ENCODE measurements around the gene MED13L.

The MED13L gene

DNA sequence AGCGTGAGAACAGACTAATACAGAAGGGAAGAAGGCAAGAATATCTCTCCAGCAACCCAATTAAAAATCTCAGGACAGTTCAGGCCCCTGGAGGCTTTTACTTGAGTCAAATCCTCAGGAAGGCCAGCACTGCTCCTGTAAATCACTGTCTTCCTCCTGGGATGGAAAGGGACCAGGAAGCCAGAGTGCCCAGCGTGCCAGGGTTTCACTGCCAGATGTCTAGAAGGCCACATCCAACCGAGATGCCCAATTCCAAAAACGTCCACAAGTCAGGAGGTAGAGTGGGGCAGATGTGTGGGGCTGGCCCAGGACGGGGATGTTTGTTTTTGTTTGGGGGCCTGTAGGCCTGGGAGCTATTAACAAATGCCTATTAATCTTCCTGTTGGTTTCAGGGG, 332.0 kb downstream of the MED13L start:
- Histone ChIP-seq H3K27ac (no peak overlapping the region), H3K4me3 (no peak overlapping the region)

DNA sequence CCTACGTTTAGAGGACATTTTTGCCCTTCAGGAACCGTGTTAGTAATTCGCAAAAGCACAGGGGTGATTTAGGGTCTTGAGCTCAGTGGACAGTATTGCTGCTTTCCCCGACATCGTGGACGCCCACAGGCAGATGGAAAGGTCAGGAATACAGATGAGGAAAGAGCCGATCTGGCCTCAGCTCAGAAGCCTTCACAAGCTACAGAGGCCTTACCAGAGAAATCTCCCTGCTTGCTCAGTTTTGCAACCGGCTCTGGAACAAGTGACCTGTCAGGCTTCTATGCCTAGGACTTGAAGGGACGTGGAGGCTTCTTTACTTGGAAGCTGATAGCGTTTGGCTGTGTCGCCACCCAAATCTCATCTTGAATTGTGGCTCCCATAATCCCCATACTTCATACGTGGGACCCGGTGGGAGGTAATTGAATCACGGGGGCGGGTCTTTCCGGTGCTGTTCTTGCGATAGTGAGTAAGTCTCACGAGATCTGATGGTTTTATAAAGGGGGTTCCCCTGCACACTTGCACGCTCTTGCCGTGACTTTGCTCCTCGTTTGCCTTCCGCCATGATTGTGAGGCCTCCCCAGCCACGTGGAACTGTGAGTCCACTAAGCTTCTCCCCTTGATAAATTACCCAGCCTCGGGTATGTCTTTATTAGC, 332.5 kb downstream of the MED13L start:
- no peak overlapping the region for H3K27ac ChIP-seq

DNA sequence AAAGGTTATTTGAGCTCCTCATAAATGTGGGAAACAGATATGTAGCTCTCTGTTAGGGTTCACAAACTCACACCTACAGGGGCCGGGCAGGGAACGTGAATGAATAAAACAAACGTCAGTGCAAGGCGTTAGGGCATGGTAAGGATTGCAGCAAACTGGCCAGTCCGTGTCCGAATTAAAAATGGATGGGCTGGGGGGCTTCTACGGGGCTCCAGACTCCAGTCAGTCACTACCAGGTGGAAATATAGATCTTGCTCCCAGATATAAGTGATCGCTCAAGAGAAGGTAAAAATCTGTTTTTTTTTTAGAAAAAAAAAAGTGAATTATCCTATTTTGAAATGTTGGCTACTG, 333.1 kb downstream of the MED13L start:
- no peak overlapping the region for H3K27ac ChIP-seq

More for the DNA sequence above, 332.5 kb downstream of the MED13L start:
- H3K4me3 ChIP-seq, result no peak overlapping the region

DNA sequence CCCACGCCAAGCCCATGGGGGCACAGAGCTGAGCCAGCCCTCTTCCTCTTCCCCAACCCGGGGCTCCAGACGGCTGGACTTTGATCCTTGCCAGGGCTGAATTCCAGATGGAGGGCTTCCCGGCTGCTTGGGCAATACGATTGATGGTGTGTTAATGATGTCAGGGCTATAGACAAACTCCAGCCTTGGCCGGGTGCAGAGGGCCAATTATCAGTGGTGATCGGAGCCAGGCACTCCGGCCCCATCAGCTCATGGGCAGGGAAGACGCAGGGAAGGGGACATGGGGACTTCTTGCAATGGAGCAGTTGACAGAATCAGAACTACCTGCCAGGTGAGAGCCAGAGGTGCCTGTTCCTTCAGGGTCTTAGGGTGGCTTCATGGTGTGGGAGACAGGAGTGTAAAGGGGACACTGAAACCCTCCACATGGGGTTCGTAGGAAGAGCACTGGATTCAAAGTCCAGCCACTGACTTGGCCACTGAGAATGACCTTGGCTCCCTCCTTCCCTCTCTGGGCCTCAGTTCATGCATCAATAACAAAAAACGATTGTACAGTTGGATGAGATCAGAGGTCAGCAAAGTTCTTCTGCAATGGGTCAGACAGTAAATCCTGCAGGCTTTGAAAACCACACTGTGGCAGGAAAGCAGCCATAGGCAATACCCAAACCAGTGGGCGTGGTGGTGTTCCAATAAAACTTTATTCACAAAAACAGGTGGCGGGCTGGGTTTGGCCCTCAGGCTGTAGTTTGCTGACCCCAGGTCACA, 333.7 kb downstream of the MED13L start:
- H3K4me3 ChIP-seq, result no peak overlapping the region
- no peak overlapping the region for H3K27ac ChIP-seq

More for the DNA sequence above, 333.1 kb downstream of the MED13L start:
- no peak overlapping the region for H3K4me3 ChIP-seq

DNA sequence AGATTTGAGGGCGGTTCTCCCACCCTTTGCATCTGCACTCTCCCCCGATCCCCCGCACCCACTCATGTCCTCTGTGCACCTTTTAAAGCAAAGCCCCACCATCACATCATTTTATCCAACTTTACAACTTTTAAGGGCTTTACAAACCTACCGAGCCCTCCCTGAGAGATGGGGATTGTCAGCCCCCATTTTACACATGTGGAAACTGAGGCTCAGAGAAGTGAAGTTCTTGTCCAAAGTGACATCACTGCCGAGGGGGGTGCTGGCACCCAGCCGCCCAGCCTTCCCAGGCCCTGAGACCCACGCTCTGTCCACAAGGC, 334.2 kb downstream of the MED13L start:
- Histone ChIP-seq H3K27ac (no peak overlapping the region), H3K4me3 (no peak overlapping the region)

DNA sequence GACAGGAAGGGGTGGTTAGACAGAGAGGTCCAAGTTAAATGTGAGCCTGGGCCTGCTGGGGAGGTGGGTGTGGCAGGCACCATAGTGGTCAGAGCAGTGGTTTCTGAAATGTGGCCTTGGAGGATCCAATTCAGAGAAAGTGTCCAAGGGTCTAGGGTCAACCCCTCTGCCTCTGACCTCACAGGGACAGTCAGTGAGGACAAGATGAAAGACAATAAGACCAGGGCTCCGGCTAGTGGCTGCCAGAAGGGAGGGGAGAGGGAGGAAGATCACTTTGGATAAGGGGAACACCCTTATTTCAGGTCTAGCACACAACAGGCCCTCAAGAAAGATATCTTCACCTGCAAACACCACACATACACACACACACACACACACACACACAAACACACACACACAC, 335.1 kb downstream of the MED13L start:
- Histone ChIP-seq H3K4me3 (no peak overlapping the region), H3K27ac (no peak overlapping the region)

DNA sequence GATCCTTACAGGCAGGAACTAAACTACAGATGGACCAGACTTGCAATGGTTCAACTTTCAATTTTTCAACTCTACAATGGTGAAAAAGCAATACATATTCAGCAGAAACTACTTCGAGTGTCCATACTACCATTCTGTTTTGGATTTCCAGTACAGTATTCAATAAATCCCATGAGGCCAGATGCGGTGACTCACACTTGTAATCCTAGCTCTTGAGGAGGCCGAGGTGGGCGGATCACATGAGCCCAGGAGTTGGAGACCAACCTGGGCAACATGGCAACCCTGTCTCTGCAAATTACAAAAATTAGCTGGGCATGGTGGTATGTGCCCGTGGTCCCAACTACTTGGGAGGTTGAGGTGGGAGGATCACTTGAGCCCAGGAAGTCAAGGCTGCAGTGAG, 336.1 kb downstream of the MED13L start:
- Histone ChIP-seq H3K4me3 (no peak overlapping the region), H3K27ac (no peak overlapping the region)

DNA sequence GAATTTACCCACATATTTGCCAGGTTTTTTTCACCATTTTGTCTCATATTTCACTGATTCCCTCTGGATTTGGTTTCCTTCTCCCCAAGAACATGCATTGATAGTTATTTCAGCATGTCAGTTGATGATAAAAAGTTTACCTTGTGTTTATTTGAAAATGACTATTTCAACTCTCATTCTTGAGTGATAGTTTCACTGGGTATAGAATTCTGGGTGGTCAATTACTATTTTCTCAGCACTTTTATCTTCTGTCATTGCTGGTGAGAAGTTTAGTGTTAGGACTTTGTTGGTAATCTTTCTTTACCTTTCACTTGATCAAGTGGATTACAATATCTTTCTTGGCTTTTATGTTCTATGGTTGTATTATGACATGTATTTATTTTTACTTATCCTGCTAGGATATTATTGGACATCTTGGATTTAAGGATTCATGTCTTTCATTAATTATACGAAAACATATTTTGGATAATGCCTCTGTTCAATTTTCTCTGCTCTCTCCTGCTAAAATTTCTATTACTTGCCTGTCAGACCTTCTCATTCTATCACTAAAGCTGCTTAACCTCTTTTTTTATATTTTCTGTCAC, 338.6 kb downstream of the MED13L start:
- no peak overlapping the region for H3K4me3 ChIP-seq
- H3K27ac ChIP-seq, result no peak overlapping the region

DNA sequence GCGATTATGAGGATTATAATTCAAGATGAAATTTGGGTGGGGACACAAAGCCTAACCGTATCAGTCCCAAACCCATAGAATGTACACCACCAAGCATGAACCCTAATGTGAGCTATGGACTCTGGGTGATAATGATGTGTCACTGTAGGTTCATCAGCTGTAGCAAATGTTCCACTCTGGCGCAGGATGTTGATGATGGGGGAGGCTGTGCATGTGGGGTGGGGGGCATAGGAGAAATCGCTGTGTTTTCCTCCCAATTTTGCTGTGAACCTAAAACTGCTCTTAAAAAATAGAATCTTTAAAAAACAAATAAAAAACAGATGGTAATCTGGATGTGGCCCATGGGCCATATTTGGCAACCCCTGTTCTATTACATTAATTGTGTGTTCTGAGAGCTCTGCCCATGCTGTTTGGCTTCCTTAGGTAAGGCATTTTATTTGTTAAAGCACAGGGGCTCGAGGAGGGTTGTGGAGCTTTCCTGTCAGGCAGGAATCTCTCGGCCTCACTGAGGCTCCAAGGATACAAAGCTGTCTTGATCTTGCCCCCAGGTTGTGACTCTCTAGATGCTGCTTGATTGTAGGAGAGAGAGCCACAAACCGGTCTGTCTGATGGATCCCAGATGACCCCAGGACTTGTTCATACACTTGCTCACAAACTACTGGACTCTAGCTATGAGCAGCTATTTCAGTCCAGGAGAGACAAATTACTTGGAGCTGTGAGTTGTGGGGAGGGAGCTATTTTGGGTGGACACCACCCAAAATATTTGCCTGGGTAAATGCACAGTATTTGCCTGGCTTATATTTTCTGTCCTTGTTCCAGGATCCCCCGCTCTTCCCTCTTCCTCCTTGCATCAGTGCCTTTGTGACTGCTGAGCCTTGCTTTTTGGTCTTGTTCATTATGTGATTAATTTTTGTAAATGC, 340.2 kb downstream of the MED13L start:
- H3K27ac ChIP-seq, result no peak overlapping the region
- no peak overlapping the region for H3K4me3 ChIP-seq

DNA sequence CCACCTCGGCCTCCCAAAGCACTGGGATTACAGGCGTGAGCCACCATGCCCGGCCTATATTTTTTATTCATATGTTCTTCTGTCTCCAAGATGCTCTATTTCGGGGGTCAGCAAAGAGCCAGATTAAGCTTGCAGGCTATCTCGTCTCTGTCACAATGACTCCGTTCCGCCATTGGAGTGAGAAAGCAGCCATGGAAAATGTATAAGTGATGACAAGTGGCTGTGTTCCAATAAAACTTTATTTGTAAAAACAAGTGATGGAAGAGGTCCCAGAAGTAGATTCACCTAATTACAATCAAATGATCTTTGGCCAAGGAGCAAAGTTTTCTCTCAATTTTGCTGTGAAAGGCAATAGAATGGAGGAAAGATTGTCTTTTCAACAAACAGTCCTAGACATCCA, 342.6 kb downstream of the MED13L start:
- Histone ChIP-seq H3K27ac (no peak overlapping the region), H3K4me3 (no peak overlapping the region)

DNA sequence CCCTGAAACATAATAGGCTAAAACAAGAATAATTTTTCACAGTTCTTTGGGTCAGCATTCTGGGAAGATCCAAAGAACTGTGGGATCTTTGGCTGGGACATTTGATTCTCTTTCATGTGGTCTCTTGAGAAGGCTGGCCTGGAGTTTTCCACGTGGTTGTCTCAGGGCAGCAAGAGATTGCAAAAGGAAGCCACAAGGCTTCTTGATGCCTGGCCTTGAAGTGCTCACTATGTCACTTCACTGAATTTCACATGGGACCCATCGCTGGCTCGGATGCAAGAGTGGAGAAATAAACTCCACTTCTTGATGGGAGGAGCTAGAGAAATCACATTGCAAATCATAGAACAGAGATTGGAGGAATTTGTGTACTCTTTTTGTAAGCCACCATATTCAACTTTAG, 343.4 kb downstream of the MED13L start:
- Histone ChIP-seq H3K4me3 (no peak overlapping the region), H3K27ac (no peak overlapping the region)

DNA sequence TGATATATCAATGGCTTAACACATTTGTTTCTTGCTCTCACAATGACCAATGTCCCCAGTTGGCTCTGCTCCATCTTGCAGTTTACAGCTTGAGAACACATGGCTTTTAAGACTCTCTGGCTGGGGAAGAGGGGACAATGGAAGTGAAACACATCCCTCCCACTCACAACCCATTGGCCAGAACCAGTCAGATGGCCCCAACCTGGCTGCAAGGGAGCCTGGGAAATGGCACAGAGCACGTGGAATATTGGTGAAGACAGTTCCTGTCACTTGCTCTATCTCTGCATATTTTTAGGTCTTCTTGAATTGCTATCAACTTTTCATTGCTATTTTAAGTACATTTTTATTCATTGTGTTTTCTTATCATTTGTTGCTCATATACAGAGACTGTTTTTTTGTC, 345.4 kb downstream of the MED13L start:
- H3K27ac ChIP-seq, result no peak overlapping the region
- H3K4me3 ChIP-seq, result no peak overlapping the region

DNA sequence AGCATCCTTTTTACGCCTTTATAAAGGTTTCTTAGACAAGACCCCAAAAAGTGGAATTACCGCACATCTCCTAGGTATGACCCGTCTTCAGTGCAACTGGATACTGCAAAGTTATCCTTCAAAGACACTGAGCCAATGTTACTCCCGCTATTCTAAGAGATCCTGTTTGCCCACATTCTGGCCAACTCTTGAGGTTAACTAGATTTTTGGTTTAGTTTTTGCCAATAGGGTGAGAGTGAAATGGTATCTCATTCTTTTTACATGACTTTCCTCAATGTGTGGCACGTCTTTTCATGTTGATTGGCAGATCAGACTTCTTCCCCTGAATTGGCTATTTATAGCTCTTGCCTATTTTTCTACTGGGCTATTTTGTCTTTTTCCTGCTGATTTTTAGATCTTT, 347.2 kb downstream of the MED13L start:
- Histone ChIP-seq H3K4me3 (no peak overlapping the region), H3K27ac (no peak overlapping the region)

DNA sequence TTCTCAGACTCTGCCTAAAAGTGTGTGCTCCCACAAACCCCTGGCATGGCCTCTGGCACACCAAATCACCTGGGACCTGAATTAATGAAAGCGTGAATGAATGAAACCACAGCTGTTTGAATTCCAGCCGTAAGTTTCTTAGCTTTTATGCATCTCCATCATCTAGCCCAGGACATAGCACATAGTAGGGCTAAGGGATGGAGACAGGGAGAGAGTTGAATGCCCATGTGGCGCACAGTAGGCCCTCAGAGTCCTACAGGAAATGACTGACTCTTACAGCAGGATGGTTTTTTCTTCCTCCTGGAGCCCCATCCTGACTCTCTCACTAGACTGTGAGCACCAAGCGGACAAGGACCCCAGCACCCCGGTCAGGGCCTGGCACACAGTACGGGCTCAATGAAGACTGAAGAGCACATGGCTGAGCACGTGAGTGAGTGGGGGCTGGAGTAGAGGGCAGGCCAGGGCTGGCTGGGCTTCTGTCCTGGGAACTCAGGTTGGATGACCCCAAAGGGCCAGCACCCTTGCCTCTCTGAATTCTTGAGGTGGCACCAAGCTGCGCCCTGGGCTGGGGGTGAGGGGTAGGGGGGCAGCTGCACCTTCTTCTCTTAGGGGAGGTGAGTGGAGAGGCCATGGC, 351.3 kb downstream of the MED13L start:
- no peak overlapping the region for H3K27ac ChIP-seq
- H3K4me3 ChIP-seq, result no peak overlapping the region

DNA sequence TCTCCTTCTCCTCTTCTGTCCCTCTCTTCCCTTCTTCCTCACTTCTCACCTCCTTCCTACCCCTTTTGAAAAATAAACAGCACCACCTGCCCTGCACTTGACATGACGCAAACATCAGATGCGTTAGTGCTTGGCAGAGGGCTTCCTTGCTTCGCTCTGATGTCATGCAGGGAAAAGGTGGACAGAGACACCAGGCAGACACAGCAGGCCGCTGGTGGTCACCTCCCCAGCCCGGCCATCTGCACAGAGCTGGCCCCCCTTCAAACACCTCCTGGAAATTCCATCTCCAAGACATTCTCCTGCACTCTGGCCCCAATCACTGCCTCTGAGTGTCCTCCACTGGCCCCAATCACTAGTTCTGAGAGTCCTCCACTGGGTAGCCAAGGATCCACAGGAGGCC, 353.6 kb downstream of the MED13L start:
- Histone ChIP-seq H3K4me3 (no peak overlapping the region), H3K27ac (no peak overlapping the region)

DNA sequence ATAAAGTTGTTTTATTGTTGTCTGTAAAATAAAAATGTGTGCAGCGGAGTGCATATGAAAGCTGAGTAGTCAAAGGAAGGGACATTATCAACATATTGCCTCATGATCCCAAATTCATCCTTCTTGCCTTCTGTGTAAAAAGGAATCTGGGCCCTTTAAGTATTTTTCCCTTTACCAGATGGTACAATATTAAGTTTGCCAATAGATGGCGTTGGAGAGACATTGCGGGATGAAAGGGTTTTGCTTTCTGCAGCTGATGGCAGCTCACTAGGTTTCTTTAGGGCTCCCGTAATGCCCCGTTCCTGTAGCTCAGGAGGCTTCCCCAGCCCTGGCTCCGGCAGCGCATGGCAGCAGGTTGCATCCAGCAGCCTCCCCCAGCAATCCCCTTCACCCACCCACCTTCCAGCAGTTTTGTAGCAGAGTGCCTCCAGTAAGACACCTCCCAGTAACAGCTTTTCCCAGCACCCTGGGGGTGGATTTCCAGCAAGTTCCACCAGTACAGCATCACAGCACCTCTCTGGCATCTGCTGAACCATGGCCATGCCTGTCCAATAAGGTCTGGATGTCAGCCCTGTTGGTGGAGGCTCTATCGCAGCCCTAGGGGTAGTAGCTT, 354.4 kb downstream of the MED13L start:
- H3K4me3 ChIP-seq, result no peak overlapping the region
- no peak overlapping the region for H3K27ac ChIP-seq

DNA sequence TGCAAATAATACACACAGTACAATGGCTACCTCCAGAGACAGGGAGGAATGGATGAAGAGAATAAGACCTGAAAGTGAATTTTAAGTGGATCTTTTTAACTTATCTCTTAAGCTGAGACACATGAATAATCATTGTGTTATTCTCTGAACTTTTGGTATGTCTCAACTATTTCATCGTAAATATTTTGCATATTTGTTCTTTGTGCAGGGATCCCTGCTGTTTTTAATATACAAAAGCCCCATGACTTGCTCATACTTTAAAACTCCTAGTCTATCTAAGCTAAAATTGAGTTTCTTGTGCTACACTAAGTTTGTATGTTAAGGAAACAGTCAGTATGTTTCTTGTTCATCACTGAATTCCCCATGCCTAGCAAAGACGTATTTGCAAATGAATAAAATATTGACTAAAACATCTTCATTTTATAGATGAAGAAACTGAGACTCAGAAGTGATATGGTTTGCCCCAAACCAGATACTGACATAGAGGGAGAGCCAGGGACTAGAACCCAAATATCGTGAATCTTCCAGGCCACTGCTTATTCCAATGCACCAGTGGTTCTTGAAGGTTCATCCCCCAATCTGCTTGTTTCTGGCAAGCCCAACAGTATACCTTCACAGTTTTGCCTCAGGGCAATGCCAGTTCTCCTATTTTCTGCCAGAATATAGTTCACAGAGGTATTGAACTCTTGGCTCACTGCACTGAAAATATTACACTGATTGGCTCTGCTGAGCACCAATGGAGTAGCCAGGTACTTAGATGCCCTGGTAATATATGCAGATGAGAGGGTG, 356.9 kb downstream of the MED13L start:
- Histone ChIP-seq H3K4me3 (no peak overlapping the region), H3K27ac (no peak overlapping the region)

DNA sequence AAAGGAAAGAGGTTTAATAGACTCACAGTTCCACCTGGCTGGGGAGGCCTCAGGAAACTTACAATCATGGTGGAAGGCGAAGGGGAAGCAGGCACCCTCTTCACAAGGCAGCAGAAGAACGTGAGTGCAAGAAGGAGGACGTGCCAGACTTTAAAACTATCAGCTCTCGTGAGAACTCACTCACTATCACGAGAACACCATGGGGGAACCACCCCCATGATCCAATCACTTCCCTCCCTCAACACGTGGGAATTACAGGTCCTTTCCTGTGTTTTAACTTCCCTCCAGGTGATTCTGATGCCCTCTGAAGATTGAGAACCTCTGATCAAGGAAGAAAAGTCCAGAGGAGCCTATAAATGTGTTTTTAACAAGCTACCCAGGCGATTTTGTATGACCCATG, 358.7 kb downstream of the MED13L start:
- no peak overlapping the region for H3K4me3 ChIP-seq
- H3K27ac ChIP-seq, result no peak overlapping the region

Measured in skin epidermis (tissue), 12 donors.